AG04449 (cell line): ENCODE results near the gene DOK4.

ENCODE experiments used
- CTCF ChIA-PET: fragments of 350-600 bp; formaldehyde crosslinking; extraction: SDS; loops from one replicate; lab custom pipeline; 2021; ENCODE audit warnings: antibody characterized with exemption; lab: Yijun Ruan, JAX
- POLR2A ChIA-PET: fragments of 400-600, 350-600 bp; formaldehyde crosslinking; extraction: SDS; loops from one replicate; lab custom pipeline; 2020; ENCODE audit warnings: antibody characterized with exemption, inconsistent platforms; lab: Yijun Ruan, JAX
- DNase-seq: peaks from one replicate; pipeline ENCODE4 v3.0.0-alpha.2; 2010; ENCODE audit warnings: low read depth, low spot score
- H3K4me3 ChIP-seq: 2 replicates; pipeline ENCODE4 v1.5.1; 2011; ENCODE audit warnings: low read depth, mild to moderate bottlenecking, control low read depth, low read length
- TF ChIP-seq, protein P1 (sequence below): IDR thresholded peaks from one replicate; pipeline ENCODE4 v1.5.1; 2011; ENCODE audit warnings: mild to moderate bottlenecking, moderate library complexity, low read length, control low read depth, inconsistent platforms; ENCODE audit not compliant: insufficient read depth; ENCODE audit errors: missing control alignments

Gene DOK4

DNA sequence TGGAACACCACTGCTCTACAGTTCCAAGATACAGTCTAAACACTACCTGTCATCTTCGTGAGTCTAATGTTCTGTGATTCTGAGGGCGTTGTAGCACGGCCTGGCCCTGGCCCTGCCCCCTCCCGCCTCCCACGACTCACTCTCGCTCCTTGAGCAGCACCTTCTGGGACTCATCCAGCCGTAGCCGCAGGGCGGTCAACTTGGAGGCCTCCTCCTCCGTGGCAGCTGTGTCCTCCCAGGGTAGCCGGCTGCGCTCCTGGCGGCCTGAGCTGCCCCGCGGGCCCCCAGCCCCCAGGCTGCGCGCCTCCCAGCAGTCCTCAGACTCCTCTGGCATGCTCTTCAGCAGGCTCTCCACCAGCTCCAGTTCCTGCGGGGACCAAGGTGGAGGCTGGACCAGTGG lies 39.5 kb upstream of the DOK4 start:
- no peak for DNase-seq
- TF ChIP-seq, protein P1, sequence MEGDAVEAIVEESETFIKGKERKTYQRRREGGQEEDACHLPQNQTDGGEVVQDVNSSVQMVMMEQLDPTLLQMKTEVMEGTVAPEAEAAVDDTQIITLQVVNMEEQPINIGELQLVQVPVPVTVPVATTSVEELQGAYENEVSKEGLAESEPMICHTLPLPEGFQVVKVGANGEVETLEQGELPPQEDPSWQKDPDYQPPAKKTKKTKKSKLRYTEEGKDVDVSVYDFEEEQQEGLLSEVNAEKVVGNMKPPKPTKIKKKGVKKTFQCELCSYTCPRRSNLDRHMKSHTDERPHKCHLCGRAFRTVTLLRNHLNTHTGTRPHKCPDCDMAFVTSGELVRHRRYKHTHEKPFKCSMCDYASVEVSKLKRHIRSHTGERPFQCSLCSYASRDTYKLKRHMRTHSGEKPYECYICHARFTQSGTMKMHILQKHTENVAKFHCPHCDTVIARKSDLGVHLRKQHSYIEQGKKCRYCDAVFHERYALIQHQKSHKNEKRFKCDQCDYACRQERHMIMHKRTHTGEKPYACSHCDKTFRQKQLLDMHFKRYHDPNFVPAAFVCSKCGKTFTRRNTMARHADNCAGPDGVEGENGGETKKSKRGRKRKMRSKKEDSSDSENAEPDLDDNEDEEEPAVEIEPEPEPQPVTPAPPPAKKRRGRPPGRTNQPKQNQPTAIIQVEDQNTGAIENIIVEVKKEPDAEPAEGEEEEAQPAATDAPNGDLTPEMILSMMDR, result no peak
- ChIA-PET POLR2A (no interaction called here), CTCF (interaction anchor here (0.8 to 19.1 kb wide), 5 partner anchors 8 to 112 kb away, joined by 3 to 368 read pairs (median 8); partner anchors contain the start of gene POLR2C)
- H3K4me3 ChIP-seq, result no peak overlapping the region

DNA sequence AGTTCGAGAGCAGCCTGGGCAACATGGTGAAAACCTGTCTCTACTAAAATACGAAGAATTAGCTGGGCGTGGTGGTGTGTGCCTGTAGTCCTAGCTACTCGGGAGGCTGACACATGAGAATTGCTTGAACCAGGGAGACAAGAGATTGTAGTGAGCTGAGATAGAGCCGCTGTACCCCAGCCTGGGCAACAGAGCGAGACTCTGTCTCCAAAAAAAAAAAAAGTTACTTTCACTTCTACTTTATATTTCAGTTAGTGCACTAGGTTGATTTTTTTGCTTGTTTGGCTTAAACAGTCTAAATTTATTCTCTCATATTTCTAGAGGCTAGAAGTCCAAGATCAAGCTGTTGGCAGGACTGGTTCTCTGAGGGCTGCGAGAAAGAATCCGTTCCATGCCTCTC lies 36.7 kb upstream of the DOK4 start:
- ChIA-PET POLR2A (no interaction called here), CTCF (interaction anchor here (0.6 to 19.1 kb wide), 10 partner anchors 9 to 412 kb away, joined by 3 to 368 read pairs (median 8); partner anchors contain the start of genes ADGRG5, DOK4 and POLR2C)
- H3K4me3 ChIP-seq, result no peak overlapping the region
- TF ChIP-seq, protein P1, result no peak
- no peak for DNase-seq

DNA sequence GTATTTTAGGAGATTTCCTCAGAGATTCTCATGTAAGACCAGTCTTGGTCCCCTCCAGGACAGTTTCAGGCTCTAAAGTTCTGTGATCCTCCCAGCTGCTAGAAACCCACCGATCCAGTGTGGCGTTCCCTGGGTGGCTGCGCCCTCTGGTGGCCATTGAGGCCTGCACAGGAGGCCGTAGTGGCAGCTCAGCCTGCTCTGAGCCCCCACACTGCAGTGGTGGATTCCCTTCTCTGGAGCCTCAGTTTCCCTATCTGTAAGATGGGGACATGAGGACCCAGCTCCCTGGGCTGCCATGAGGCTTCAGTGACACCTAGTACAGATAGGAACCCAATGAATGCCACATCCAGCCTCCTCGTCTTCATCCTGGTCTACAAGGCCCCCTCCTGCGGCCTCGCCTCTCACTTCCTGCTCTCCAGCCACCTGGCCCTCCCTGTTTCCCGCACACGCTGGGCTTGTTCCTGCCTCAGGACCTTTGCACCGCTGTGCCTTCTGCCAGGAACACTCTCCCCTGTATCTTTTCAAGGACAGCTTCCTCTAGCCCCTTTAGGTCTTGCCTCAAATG lies 33.6 kb upstream of the DOK4 start:
- POLR2A ChIA-PET, result interaction anchor here (1.1 kb wide), 1 partner anchor 57 kb away, joined by 4 read pairs; the partner anchor contains the start of gene POLR2C
- CTCF ChIA-PET, result interaction anchor here (0.5 to 19.1 kb wide), 40 partner anchors 8 to 521 kb away, joined by 3 to 368 read pairs (median 4); partner anchors contain the start of genes ADGRG5, CCDC102A, CIAPIN1 and COQ9
- TF ChIP-seq, protein P1, result peak; percentile 95
- DNase-seq, result no peak
- no peak overlapping the region for H3K4me3 ChIP-seq

DNA sequence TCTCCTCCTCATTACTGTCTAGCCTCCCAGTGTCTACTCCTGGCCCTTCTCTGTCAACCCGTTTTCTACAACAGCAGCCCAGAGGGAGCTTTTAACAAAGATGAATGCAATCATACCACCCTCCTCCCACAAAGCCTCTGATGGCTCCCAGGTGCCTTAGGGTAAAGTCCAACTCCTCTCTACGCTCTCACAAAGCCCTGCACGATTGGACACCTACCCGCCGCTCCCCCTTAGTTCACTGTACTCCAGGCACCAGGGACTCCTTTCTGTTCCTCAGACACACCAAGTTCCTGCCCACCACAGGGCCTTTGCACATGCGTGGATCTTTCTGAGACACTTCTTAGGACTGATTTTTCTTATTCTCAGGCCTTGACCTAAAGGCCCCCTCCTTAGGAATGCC lies 32.6 kb upstream of the DOK4 start:
- H3K4me3 ChIP-seq, result no peak overlapping the region
- TF ChIP-seq, protein P1, result no peak
- POLR2A ChIA-PET, result no interaction called here
- no peak for DNase-seq
- CTCF ChIA-PET, result interaction anchor here (0.9 to 19.1 kb wide), 18 partner anchors 8 to 217 kb away, joined by 3 to 368 read pairs (median 18); partner anchors contain the start of genes ADGRG5, CCDC102A, CIAPIN1 and COQ9

DNA sequence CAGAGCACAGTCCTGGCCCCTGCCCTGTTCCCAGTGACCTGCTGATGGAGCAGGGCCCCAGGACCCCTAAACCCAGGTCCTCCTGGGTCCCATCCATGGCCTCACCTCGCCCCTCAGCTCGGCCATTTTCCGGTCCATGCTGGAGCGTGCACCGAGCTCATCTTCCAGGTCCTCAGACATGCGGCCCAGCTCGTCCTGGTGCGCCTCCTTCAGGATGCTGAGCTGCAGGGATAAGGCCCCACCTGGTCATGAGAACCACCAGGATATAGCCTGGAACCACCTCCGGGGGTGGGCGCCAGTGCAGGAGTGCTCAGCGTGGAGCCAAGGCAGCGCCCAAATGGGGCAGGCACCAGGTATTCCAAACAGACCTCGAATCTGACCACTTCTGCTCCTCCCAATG lies 32.2 kb upstream of the DOK4 start:
- ChIA-PET POLR2A (no interaction called here), CTCF (interaction anchor here (0.9 to 19.1 kb wide), 16 partner anchors 9 to 216 kb away, joined by 3 to 368 read pairs (median 18); partner anchors contain the start of genes CCDC102A, DOK4 and POLR2C)
- no peak for DNase-seq
- no peak overlapping the region for H3K4me3 ChIP-seq
- TF ChIP-seq, protein P1, result no peak
